GM19351 (cell line): ENCODE measurements around the gene PVALEF.

Experiments
- ATAC-seq: cut with Tn5 transposase; IDR thresholded peaks from one replicate; pipeline ENCODE4 v1.9.1; 2021; ENCODE audit warnings: mild to moderate bottlenecking, moderate library complexity; ENCODE audit not compliant: unreplicated experiment

Gene PVALEF

DNA sequence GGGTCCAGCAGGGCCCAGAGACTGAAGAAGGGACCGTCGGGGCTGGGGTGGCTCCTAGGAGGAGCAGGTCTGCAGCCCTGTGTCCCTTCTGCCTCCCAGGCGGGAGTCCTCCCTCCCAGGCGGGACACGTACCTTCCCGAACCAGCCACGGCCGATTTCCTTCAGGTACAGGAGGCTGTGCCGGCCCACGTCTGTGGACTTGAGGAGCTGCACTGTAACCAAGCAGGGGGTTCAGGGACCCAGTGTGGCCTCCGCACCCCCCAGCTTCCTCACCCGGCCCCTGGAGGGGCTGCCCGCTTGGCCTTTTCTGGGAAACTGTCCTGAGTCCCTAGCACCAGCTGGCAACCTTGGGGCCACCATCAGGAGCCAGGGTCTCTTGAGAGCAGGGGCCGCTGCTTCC is 37.0 kb upstream of the PVALEF start:
- ATAC-seq = no peak

GRCh38 chr17:81128774-81129173 is 36.5 kb upstream of the PVALEF start:
- ATAC-seq = no peak

GRCh38 chr17:81129289-81129688 is 36.0 kb upstream of the PVALEF start:
- no peak for ATAC-seq

GRCh38 chr17:81129711-81130367 is 35.5 kb upstream of the PVALEF start:
- no peak for ATAC-seq

- ATAC-seq = no peak
Observed at GRCh38 chr17:81130385-81131361, 34.6 kb upstream of the PVALEF start.

DNA sequence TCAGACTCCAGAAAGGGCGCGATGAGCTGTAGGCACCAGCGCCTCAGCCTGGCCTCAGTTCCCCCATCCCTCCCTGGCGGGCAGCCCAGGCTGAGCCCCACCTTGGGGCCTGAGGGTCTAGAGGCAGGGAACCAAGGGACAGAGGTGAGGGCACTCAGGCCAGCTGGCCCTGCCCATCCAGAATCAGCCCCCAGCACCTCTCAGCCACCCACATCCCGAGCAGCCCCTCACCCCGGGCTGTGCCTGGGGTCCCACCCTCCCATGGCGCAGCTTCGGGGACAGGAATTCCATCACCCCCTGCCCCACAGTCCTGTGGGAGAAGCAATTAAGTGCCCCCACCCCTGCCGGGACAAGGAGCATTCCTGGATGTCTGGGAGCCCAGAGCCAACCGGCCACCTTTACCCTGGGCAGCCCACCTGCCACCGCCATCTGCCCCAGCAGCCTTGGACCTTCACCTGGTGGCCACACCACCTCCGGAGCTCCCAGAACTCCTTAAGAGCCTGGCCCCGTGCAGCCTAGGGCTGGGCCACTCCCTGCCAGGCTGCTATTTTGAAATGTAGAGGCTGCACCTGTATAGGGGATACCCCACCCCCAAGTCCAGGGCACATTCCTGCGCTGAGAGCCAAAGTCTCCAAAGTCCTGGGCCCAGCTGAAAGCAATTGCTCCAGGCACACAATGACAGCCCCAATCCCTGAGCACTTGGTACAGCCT is 33.7 kb upstream of the PVALEF start:
- ATAC-seq = no peak

DNA sequence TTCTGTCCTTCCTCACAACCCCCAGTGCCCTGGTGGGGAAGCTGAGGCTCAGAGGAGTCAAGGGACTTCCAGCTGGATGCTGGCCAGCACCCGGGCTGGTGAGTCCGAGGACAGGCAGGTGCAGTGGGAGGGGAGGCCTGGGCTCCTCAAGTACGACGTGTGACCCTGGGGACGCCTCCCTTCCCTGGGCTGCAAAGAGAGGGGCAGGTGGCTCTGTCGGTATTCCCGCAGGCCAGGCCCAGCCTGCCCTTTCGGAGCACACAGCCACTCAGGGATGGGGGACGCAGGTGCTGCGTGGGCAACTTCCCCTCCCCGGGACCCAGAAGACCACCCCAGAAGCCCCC is 33.1 kb upstream of the PVALEF start:
- no peak for ATAC-seq

DNA sequence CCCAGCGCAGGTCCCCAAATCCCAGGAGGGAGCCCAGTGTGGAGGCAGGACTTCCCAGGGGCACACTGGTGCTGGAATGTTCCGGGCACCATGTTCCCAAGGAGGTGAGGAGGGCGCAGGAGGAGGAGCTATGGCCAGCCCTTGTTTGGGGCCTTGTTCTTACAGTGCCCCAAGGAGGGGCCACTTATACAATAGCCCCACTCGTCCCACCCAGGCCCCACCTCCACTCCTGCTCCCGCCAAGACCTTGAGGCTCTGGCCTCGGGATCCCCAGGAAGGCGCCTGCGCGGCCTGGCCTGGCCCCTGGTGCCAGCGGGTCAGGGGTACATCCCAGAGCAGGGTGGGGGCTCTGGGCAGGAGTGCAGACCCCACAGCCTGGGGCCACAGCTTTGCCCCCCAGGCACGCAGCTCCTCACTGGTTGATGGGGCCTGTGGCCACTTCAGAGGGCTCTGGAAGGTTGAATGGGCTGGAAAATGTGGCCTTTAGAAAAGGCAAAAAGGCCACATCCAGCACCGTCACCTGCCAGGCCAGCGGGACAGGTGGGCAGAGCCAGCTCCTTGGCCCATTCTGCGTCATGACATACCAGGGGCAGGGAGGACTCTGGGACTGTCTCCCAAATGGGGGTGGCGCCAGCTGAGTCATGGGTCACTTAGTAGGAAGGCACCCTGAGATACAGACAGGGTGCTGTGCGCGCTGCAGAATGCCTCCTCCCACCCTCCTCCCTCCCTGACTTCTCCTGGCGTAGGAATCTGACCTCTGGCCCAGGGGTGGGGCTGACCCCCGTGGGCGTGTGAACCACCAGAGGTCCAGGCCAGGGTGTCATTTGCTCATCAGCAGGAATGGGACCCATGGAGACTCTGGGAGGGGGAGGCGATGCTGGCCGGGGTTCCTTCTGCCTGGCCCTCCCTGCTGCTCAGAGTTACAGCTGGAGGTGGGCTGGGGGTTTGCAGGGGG is 32.3 kb upstream of the PVALEF start:
- ATAC-seq = no peak

GRCh38 chr17:81134064-81134781 is 31.1 kb upstream of the PVALEF start:
- ATAC-seq = no peak

DNA sequence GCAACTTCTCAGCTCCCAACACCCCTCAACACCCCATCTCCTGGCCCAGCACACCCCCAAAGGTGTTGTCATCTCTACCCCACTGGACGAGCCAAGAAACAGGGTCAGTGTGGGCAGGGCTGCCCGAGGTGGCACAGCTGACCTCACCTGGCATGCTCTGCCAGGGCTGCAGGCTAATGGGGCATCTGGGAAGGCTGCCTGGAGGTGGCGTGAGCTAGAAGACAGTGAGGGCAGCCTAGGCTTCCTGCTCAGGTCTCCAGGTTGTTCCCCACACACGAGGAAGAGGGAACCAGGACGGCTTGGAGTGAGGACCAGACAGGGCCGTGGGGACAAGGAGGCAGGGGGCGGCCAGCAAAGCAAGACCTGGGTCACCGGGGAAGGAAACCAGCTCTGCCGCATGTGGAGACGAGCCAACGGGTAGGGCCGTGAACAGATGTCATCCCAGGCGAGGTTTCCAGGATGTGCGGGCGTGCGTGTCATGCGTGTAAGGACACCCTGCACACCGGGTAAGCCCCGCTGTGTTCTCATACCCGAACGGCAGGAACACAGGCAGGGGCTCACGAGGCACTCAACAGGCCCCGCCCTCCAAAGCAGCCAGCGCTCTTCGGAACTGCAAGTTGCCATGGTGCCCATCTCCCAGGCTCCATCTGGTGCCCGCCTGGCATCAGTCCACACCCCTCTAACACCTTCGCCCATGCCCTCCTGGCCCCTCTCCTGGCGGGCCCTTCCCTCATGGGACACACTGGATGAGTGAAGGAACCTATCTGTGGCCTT is 29.6 kb upstream of the PVALEF start:
- ATAC-seq = no peak

- no peak for ATAC-seq
Observed at GRCh38 chr17:81136366-81136765, 28.9 kb upstream of the PVALEF start.

GRCh38 chr17:81137248-81137647 is 28.1 kb upstream of the PVALEF start:
- ATAC-seq = no peak

DNA sequence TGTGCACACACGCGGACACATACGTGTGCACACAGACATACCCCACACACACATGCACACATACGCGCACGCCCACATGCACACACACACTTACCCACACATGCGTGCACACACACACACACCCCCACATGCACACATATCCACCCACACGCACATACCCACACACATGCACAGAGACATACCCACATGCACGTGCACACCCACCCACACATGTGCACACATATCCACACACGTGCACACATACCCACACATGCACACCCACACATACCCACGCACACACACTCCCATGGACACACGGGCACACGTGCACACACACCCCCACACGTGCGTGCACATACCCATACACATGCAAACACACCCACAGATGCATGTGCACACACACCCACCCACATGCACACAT is 27.2 kb upstream of the PVALEF start:
- no peak for ATAC-seq

- no peak for ATAC-seq
Observed at GRCh38 chr17:81138500-81138899, 26.8 kb upstream of the PVALEF start.

- ATAC-seq = no peak
Observed at GRCh38 chr17:81139428-81139827, 25.9 kb upstream of the PVALEF start.

GRCh38 chr17:81140018-81140417 is 25.3 kb upstream of the PVALEF start:
- no peak for ATAC-seq

- no peak for ATAC-seq
Observed at GRCh38 chr17:81140695-81141094, 24.6 kb upstream of the PVALEF start.

GRCh38 chr17:81142301-81143199 is 22.8 kb upstream of the PVALEF start:
- ATAC-seq = no peak
